ENCODE results near the gene DENND2D. TPM values are rescaled to one million over a fixed set of nuclear protein-coding genes. Genes with fewer than 3 reads are reported as not detected.

DENND2D gene
- total RNA-seq, 1 donor from 2014 or later: 1.0 TPM

- DNase-seq (ENCODE audit: low read depth): no peak
Measured at GRCh38 chr1:111179968-111180533, 20.4 kb downstream of the DENND2D start.

- no peak for DNase-seq (ENCODE audit: low read depth)
Measured at GRCh38 chr1:111176678-111177077, 23.8 kb downstream of the DENND2D start.

DNA sequence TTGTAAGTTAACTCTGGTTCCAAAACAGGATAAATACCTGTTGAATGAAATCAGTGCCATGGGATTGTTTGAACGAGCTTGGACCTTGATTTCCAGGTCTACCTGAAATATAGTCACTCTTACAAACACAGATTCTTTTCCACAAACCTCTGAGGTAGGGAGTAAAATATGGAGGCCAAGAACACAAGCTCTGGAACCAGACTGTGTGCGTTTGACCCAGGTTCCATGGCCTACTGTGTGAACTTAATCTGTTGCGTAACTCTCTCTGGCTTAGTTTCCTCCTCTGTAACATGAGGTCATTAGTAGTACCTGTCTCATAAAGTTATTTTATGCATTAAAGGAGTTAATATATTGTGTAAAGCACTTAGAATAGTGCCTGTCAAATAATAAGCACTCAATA lies 25.1 kb downstream of the DENND2D start:
- DNase-seq (ENCODE audit: low read depth): no peak

DNA sequence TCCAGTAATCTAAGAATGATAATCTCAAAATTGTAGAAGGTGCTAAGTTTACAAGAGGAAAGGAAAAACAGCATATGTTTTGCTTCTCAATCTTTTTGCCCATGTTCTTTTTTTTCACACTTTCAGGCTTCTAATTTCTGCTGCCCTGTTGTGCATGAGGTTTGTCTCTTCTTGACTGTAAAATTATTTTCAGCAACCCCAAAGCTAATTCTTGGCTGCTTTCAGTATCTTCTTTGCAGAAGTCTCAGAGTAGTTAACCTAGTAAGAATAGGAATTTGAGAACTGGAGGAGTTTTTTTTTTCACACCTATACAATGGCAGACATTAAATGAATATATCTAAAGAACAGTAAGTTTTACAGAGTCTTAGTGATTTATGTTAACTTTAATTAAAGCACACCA lies 26.4 kb downstream of the DENND2D start:
- DNase-seq (ENCODE audit: low read depth): no peak

GRCh38 chr1:111172463-111172862 lies 28.0 kb downstream of the DENND2D start:
- no peak for DNase-seq (ENCODE audit: low read depth)

DNA sequence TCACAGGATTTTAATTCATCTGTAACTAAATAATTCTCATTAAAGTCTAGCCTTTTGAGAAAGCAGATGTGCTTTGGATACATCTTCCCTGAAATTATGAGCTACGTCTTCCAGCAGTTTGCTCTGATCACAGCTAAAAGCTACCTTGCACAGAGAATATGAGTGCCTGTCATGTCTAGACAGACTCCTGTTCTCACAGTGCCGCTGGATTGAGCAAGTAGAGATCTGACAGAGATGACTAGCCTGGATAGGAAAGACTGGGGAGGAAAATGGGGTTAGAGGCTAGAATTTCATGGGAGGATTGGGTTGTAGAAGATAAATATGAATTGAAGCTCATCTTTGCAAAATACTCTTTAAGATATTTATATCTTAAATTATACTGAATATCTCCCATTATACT lies 36.3 kb downstream of the DENND2D start:
- DNase-seq (ENCODE audit: low read depth): no peak

DNA sequence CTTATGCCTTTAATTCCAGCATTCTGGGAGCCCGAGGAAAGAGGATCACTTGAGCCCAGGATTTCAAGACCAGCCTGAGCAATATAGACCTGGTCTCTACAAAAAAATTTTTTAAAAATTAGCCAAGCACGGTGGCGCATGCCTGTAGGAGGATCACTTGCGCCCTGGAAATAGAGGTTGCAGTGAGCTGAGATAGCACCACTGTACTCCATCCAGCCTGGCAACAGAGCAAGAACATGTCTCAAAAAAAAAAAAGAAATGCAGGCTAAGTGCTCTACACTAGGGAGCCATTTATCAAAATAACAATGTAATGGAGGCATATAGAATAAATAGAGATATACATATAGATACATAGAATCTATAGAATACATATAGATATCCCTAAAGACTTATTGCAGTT lies 37.1 kb downstream of the DENND2D start:
- DNase-seq (ENCODE audit: low read depth): no peak

GRCh38 chr1:111162488-111162880 lies 38.0 kb downstream of the DENND2D start:
- DNase-seq (ENCODE audit: low read depth): no peak

DNA sequence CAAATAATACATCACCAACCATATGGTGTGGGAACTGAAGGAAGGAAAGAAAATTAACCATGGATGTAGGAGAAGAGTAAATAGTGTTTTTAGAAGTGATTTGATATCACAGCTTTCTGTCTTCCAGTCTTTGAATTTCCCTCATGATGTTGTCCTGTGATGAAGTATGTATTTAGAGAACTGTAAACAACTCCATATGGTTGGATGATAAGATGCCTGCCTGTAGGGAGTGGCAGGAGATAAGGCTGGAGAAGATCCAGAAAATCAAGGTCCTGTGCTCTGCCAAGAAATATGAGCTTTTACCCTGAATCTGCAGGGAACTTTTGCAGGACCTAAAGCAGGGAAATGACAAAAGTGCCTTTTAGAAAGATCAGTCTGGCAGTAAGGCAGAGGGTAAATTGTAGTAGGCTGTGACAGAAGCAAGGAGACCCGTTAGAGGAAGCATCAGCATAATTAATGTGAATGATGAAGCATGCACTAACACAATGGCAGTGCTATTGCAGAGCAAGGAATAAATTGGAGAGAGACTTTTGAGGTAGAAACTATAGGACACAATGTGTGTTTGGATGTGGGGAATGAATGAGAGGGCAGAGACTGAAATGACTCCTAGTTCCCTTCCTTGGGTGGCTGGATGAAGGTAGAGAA lies 38.5 kb downstream of the DENND2D start:
- no peak for DNase-seq (ENCODE audit: low read depth)

GRCh38 chr1:111157431-111157830 lies 43.0 kb downstream of the DENND2D start:
- DNase-seq (ENCODE audit: low read depth): no peak

DNA sequence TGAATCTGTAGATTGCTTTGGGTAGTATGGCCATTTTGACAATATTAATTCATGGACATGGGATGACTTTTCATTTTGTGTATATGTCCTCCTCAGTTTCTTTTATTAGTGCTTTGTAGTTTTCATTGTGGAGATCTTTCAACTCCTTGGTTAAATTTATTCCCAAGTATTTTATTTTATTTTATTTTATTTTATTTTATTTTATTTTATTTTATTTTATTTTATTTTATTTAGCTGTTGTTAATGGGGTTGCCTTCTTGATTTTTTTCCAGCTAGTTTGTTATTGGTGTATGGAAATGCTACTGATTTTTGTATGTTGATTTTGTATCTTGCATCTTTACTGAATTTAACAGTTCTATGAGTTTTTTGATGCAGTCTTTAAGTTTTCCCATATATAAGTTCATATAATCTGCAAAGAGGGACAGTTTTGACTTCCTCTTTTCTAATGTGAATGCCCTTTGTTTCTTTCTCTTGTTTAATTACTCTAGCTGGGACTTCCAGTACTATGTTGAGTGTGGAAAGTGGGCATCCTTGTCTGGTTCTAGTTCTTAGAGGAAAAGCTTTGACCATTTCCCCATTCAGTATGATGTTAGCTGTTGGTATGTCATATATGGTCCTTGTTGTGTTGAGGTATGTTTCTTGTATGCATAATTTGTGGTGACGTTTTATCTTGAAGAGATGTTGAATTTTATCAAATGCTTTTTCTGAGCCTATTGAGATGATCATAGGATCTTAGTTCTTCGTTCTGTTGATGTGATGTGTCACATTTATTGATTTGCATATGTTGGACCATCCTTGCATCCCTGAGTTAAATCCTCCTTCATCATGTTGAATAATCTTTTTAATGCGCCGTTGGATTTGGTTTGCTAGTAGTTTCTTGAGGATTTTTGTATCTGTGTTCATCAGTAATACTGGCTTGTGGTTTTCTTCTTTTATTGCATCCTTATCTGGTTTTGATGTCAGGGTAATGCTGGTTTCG lies 46.1 kb downstream of the DENND2D start:
- DNase-seq (ENCODE audit: low read depth): no peak

DNA sequence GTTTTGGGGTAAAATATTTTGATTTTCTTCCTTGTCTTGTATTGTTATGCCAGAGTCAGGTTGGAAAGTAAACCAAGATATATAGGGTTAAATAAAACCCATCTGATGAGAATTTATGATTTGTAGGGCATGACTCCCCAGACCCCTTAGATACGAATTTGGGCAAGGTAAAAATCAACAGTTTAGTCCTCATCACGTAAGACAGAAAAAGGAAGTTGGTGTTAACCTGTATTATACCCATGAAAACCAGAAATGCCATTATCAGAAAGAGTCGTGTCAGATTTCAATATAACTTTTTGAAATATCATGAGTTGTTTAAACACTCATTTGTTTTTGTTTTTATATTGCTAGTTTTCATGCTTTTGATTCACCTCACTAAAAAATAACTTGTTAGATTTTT lies 48.6 kb downstream of the DENND2D start:
- DNase-seq (ENCODE audit: low read depth): no peak

DNA sequence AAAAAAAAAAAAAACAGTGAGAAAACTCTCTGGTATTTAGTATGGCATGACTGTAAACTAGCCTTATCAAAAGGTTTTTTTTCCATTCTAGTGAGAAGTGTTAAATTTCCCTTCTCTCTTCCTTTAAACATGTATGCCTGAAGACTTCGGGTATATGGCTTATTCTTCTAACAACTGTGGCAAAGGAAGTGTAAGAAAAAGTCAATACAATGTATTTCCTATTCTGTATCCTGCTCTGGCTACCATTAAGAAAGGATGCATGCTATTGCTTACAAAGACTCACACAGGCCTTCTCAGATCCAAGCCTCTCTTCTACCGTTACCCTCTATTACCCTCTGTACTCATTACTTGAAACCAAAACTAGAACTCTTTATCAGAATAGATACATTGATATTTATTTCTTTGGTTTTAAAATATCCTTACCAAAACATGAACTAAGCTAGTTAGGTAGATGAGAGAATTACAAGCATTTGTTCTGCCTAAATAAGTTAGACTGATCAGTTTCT lies 52.0 kb downstream of the DENND2D start:
- DNase-seq (ENCODE audit: low read depth): no peak

- DNase-seq (ENCODE audit: low read depth): no peak
Measured at GRCh38 chr1:111147948-111148347, 52.5 kb downstream of the DENND2D start.

GRCh38 chr1:111145963-111146768 lies 54.3 kb downstream of the DENND2D start:
- no peak for DNase-seq (ENCODE audit: low read depth)

DNA sequence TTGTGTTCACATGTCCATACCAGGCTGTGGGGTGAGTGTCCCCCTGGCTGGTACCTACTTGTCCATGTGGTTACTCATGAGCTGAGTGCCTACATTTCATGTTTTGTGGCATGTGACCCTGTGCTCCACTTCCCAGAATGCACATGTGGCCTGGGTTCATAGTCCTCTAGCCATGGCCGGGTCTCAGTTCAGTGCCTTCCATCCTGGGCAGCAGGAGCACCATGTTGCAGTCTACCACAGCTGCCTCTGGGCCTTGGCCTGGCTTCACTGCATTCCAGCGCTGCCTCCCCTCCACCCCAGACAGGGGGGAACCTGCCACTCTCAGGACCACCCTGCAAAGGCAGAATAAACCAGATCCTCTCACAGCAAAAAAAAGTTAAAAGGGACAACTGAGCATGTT lies 54.9 kb downstream of the DENND2D start:
- no peak for DNase-seq (ENCODE audit: low read depth)

DNA sequence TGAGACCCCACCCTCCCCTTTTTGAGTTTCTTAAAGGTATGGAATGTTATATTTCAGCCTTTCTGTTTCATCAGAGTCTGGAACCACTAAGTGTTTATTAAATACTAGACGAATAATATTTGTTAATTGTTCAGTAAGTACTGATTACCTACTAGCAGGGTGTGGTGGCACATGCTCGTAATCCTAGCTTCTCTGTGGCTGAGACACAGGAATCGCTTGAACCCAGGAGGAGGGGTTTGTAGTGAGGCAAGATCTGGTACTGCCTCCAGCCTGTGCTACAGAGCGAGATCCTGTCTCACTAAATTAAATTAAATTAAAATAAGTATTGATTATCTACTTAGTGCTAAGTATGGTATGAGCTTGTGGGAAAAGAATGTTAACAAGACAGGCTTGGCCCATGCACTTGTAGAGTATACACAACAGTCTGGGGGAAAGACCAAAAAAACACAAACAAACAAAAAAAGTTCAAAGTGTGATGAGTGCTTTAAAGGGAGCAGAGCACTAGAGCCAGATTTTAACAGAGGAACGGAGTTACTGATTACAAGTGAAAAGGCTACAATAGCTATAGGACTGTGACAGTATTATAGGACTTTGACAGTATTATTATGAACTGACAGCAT lies 58.0 kb downstream of the DENND2D start:
- no peak for DNase-seq (ENCODE audit: low read depth)

DNA sequence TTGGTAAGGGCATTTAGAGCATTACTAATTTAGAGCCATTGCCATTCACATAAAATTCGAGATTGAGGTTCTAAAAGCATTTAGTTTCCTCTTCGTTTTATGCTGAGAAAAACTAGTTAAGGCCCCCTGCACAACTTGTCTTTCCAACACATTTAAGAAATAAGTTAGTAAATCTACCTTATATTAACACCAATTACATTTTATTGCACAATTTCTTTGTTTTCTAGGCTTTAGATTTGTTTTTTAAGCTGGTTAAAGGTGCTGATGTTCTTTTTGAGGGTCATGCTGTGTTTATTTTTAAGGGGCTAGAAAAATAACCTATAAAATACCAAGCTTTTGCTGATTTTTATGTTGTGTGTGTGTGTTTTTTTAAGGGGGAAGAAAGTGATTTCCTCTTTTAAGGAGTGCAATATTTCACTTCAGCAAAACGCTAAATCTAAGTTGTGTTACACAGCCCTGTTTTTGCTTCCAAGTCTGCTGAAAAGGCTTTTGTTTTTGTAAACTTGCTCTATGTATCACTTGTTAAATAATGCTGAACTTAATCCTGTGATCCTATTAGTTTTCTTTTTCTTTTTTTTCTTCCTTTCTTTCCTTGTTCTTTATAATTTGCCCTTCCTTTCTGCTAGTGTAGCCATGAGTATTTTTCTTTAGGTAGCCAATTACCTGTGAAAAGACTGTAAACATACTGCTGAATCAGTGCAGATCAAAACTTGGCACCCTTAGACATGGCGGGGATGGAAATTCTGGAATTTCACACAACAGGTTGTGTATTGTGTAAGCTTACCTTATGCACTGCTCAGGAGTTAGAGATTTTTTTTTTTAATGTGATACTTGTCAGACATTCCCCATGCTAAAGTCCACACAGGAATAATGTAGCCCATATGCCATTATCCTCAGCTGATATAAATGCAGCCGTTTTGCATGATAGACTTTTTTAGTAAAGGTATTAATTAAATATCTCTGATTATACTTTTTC lies 58.9 kb downstream of the DENND2D start:
- no peak for DNase-seq (ENCODE audit: low read depth)

GRCh38 chr1:111140680-111140967 lies 59.8 kb downstream of the DENND2D start:
- peak; percentile 62 for DNase-seq (ENCODE audit: low read depth)
